Activated CD8-positive, alpha-beta T cell treated with anti-CD3 and anti-CD28 coated beads for 36 hours (primary cell): ENCODE results near the gene AP4M1. TPM values are rescaled to one million over a fixed set of nuclear protein-coding genes. Genes with fewer than 3 reads are reported as not detected.

ENCODE experiments used
- ATAC-seq: fragments of 200-7000 bp; cut with Tn5 transposase; one replicate; pipeline ENCODE4 v1.10.0; 2021; ENCODE audit warnings: mild to moderate bottlenecking, moderate library complexity
- CTCF ChIA-PET: fragments of 350-600 bp; sonication (Branson Sonifier 250); formaldehyde crosslinking; loops from one replicate; lab custom pipeline; 2021; ENCODE audit warnings: antibody characterized with exemption; lab: Charles Lee
- POLR2A ChIA-PET: fragments of 350-600 bp; sonication (Branson Sonifier 250); formaldehyde crosslinking; loops from one replicate; lab custom pipeline; 2021; ENCODE audit warnings: antibody characterized with exemption; lab: Charles Lee
- DNase-seq: peaks from one replicate; pipeline ENCODE4 v3.0.0-alpha.2; 2020
- H3K27ac Mint-ChIP-seq: one replicate; pipeline ENCODE4 v1.8.0; 2021; ENCODE audit warnings: mild to moderate bottlenecking, mixed read lengths
- H3K27me3 Mint-ChIP-seq: one replicate; pipeline ENCODE4 v1.8.0; 2021; ENCODE audit warnings: mixed read lengths
- H3K36me3 Mint-ChIP-seq: one replicate; pipeline ENCODE4 v1.8.0; 2021; ENCODE audit warnings: low read depth, mixed read lengths
- H3K4me1 Mint-ChIP-seq: one replicate; pipeline ENCODE4 v1.8.0; 2021; ENCODE audit warnings: low read depth, mixed read lengths
- H3K4me3 Mint-ChIP-seq: one replicate; pipeline ENCODE4 v1.8.0; 2021; ENCODE audit warnings: mild to moderate bottlenecking, moderate library complexity, mixed read lengths
- H3K9me3 Mint-ChIP-seq: one replicate; pipeline ENCODE4 v1.8.0; 2021; ENCODE audit warnings: mixed read lengths
- intact Hi-C: fragments of 100-400 bp; cut with micrococcal nuclease; formaldehyde crosslinking; loops from one replicate; pipeline ENCODE4 v1.10.0; 2022
- total RNA-seq, 2 experiments: library from RNA; stranded (reverse); gene quantifications; one replicate each; pipeline ENCODE4 v1.2.3, GENCODE V29; 2021
- TF ChIP-seq, protein P1 (sequence below): fragments of 200-600 bp; IDR thresholded peaks from one replicate; pipeline ENCODE4 v1.8.0; 2022; ENCODE audit warnings: antibody characterized with exemption, mild to moderate bottlenecking

AP4M1 gene
- total RNA-seq, 2 experiments from 2014 or later = 9.8 to 10.9 TPM

DNA sequence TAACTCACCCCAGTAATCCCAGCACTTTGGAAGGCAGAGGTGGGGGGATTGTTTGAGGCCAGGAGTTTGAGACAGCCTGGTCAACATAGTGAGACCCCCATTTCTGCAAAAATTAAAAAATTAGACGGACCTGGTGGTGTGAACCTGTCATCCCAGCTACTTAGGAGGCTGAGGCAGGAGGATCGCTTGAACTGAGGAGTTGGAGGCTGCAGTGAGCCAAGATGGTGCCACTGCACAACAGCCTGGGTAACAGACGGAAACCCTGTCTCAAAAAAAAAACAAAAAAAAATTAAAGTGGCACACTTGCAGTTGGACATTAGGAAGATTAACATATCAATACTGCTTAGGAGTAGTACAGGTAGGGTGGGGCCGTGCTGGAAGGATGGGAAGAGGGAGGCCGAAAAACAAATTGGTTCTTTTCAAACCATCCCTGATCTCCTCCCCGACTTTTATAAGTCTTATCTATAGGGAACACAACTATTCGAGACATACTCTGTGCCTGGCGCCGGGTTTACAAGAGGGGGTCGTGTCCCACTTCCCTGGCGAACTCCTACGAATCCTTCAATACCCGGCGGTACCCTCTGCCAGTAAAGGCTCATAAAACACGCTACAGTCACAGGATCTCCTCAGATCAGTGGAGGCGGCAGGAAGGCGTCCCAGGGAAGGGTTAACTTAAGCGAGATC lies 17.1 kb downstream of the AP4M1 start:
- H3K4me1 Mint-ChIP-seq = peaks cover 18% of the 10 kb centered on the region
- H3K27ac Mint-ChIP-seq = peak overlapping the region; percentile 89
- peak overlapping the region; percentile 89 for H3K4me3 Mint-ChIP-seq
- ChIA-PET CTCF (no interaction called here), POLR2A (interaction anchor here (0.8 to 1.4 kb wide), 2 partner anchors 32 to 41 kb away, joined by 3 to 4 read pairs; no protein-coding TSS in a partner anchor)
- ATAC-seq (no peak), DNase-seq (no peak)
- TF ChIP-seq, protein P1, sequence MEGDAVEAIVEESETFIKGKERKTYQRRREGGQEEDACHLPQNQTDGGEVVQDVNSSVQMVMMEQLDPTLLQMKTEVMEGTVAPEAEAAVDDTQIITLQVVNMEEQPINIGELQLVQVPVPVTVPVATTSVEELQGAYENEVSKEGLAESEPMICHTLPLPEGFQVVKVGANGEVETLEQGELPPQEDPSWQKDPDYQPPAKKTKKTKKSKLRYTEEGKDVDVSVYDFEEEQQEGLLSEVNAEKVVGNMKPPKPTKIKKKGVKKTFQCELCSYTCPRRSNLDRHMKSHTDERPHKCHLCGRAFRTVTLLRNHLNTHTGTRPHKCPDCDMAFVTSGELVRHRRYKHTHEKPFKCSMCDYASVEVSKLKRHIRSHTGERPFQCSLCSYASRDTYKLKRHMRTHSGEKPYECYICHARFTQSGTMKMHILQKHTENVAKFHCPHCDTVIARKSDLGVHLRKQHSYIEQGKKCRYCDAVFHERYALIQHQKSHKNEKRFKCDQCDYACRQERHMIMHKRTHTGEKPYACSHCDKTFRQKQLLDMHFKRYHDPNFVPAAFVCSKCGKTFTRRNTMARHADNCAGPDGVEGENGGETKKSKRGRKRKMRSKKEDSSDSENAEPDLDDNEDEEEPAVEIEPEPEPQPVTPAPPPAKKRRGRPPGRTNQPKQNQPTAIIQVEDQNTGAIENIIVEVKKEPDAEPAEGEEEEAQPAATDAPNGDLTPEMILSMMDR = no peak
- intact Hi-C loops = no loop called here
- no peaks in the 10 kb centered on the region for H3K9me3 Mint-ChIP-seq
- peaks cover 9% of the 10 kb centered on the region for H3K36me3 Mint-ChIP-seq
- no peaks in the 10 kb centered on the region for H3K27me3 Mint-ChIP-seq

DNA sequence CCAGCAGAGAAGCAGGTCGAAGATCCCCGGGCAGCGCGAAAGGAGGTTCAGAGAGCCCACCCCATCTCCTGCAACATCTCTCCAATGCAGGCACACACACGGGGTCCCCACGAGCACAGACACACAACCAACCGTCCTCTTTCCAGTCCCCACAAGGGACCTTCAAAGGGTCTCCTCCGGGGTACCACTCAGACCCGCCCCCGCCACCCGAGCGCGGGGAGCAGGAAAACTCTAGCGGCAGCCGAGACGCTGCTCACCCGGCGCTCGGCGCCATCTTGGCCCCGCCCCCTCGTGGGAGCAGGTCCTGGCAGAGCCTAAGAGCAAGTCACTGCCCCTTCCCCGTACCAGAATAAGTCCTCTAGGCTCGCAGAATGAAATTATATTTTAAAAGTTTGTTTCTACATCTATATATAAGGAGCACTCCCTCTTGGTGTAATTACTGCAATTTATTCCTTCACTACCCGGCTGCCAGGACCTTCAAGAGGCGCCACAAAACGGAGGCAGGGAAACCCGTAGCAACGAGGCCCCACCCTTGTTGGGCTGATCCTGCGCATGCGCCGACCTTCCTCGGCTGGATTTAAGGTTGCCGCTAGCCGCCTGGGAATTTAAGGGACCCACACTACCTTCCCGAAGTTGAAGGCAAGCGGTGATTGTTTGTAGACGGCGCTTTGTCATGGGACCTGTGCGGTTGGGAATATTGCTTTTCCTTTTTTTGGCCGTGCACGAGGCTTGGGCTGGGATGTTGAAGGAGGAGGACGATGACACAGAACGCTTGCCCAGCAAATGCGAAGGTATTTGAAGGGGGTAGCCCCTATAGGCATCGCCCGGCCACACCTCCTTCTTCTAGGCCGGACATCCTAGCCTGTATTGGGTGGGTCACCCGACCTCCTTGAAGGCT lies 17.9 kb downstream of the AP4M1 start, which contains the start of the genes CNPY4 and TAF6:
TSS of gene CNPY4 (plus strand) at position 563 of the 898 bp plus-strand sequence. CDS start at position 674, 111 bp downstream.
TSS of gene TAF6 (minus strand) at position 287 of the 898 bp plus-strand sequence. CDS start 5,149 bp downstream, outside the sequence.
- CTCF ChIA-PET = interaction anchor here (1.0 to 1.6 kb wide), 4 partner anchors 12 to 201 kb away, joined by 3 to 7 read pairs (median 4); partner anchors contain the start of gene AP4M1
- TF ChIP-seq, protein P1 = no peak
- DNase-seq = peak; percentile 95
- peak; percentile 83 for ATAC-seq
- Mint-ChIP-seq H3K4me1 (peaks cover 18% of the 10 kb centered on the region), H3K27ac (peak within 1 kb of the TSS; percentile 89), H3K36me3 (peaks cover 9% of the 10 kb centered on the region), H3K27me3 (no peaks in the 10 kb centered on the region), H3K4me3 (peak within 1 kb of the TSS; percentile 89), H3K9me3 (no peaks in the 10 kb centered on the region)
- intact Hi-C loops = no loop called here
- POLR2A ChIA-PET = interaction anchor here (1.2 to 3.0 kb wide), 6 partner anchors 18 to 104 kb away, joined by 3 to 24 read pairs (median 5); partner anchors contain the start of genes AP4M1, GAL3ST4, MCM7 and ZKSCAN1

DNA sequence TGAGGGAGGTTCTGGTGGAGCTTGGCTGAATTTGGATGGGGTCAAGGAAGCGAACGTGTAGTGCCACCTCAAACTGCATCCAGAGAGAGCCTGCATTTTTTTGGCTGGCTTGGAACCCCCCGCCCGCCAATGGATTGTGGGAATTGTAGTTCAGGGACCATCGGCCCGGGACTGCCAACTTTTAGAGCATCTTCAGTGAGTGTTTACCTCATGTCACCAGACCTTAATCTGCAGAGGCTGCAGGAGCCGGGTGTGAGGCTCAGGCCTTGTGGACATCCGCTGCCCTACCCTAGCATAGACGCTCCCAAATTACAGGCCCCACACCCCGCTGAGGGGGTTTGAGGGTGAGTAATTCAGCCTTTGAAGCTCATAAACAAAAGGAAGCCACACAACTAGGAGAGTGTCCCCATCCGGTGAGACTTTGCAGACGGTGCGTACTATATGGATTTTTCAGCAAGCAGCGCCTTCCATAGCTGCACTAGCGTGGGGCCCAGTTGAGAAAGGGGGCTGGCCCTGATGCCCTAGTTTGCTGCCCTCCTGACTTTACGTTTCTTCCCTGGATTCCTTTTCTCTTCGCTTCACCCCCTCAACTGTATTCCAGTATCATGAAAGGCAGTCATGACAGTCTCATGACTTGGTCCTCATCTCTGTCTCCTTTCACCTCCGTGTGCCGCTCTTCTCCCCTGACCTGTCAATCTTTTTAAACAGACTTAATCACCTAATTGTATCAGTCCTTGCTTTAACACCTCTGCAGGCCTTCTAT lies 18.7 kb downstream of the AP4M1 start:
- Mint-ChIP-seq H3K9me3 (no peaks in the 10 kb centered on the region), H3K36me3 (peaks cover 9% of the 10 kb centered on the region), H3K4me1 (peaks cover 27% of the 10 kb centered on the region), H3K27me3 (no peaks in the 10 kb centered on the region), H3K27ac (peak overlapping the region; percentile 89), H3K4me3 (peak overlapping the region; percentile 89)
- intact Hi-C loops = loop anchor here (10.0 kb wide), 1 partner anchor 205 kb away; the partner anchor contains the start of gene TRIM4
- CTCF ChIA-PET = interaction anchor here (1.0 to 1.6 kb wide), 4 partner anchors 11 to 202 kb away, joined by 3 to 7 read pairs (median 4); partner anchors contain the start of gene AP4M1
- DNase-seq = peak; percentile 83
- TF ChIP-seq, protein P1 = no peak
- POLR2A ChIA-PET = interaction anchor here (1.2 to 3.0 kb wide), 8 partner anchors 14 to 105 kb away, joined by 3 to 24 read pairs (median 3); partner anchors contain the start of genes AP4M1, GAL3ST4, GPC2 and MCM7
- ATAC-seq = peak; percentile 61

DNA sequence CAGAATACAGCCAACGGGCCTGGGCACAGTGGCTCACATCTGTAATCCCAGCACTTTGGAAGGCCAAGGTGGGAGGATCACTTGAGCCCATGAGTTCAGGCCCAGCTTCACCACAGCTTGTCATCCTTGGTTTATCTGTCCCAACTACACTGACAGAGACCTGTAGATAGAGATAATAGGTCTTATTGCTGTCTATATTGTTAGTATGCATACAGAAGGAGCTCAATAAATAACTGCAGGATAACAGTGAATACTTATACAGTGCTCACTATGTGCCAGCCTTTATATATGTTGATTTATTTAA lies 19.2 kb downstream of the AP4M1 start:
- H3K4me3 Mint-ChIP-seq = peak overlapping the region; percentile 89
- CTCF ChIA-PET = interaction anchor here (1.0 to 1.6 kb wide), 3 partner anchors 10 to 202 kb away, joined by 3 to 7 read pairs (median 5); partner anchors contain the start of gene AP4M1
- no peak for DNase-seq
- H3K9me3 Mint-ChIP-seq = no peaks in the 10 kb centered on the region
- TF ChIP-seq, protein P1 = no peak
- no peak for ATAC-seq
- H3K4me1 Mint-ChIP-seq = peaks cover 31% of the 10 kb centered on the region
- intact Hi-C loops = loop anchor here (10.0 kb wide), 1 partner anchor 206 kb away; the partner anchor contains the start of gene TRIM4
- peak overlapping the region; percentile 89 for H3K27ac Mint-ChIP-seq
- POLR2A ChIA-PET = interaction anchor here (1.2 to 3.0 kb wide), 8 partner anchors 14 to 105 kb away, joined by 3 to 24 read pairs (median 3); partner anchors contain the start of genes AP4M1, GAL3ST4, GPC2 and MCM7
- peaks cover 9% of the 10 kb centered on the region for H3K36me3 Mint-ChIP-seq
- H3K27me3 Mint-ChIP-seq = no peaks in the 10 kb centered on the region
